GM18517 (cell line): Measurements from ENCODE around the gene DENND1C.
"Not testable (repeated sequence)": the region's sequence is repeated elsewhere in the genome, so short reads cannot be mapped to it uniquely, and the experiment has no call there.

ENCODE experiments used
- ATAC-seq: cut with Tn5 transposase; IDR thresholded peaks from one replicate; pipeline ENCODE4 v1.9.1; 2021; ENCODE audit warnings: mild to moderate bottlenecking, moderate library complexity; ENCODE audit not compliant: unreplicated experiment

DENND1C gene

DNA sequence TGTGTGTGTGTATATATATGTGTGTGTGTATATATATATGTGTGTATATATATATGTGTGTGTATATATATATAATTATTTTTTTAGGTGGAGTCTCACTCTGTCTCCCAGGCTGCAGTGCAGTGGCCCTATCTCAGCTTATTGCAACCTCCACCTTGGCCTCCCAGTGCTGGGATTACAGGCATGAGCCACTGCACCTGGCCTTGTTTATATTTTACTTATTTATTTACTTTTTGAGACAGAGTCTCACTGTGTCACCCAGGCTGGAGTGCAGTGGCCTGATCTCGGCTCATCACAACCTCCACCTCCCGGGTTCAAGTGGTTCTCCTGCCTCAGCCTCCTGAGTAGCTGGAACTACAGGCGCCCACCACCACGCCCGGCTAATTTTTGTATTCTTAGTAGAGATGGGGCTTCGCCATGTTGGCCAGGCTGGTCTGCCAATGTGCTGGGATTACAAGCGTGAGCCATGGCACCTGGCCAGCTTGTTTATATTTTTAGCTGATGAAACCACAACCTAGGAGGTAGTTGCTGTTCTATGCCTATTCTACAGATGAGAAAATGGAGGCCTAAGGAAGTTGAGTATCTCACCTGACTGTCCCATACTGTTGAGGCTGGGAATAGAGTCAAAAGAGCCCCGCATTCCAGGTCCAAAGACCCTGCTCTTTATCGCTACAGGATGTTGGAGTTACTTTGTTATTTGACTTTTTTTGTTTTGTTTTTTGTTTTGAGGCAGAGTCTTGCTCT, 26.6 kb upstream of the DENND1C start:
- ATAC-seq: not testable (repeated sequence)

DNA sequence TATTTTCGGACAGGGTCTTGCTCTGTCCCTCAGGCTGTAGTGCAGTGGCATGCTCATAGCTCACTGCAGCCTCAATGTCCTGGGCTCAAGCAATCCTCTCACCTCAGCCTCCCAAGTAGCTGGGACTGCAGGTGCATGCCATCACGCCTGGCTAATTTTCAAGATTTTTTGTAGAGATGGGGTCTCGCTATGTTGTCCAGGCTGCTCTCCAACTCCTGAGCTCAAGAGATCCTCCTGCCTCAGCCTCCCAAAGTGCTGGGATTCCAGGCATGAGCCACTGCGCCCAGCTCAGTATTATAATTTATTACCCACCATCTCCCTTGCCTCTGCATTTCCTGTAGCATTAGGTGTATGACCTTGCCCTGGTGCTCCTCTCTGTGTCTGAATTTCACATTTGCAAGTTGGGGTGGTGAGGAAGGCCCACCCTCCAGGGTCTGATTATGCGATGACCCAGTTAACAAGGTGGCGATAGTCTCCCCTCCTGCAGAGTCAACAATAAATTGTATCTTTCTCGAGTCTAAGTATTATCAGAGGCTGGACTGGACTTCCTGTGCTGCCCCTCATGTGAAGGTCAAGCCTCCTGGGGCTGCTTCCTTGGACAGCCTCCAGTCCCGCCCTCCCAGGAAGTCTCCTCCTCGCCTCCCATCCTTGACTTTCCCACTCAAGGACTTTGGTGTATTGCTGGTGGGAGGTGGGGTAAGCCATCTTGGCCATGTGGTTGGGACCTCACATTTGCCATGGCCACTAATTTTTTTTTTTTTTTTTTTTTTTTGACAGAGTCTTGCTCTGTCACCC, 22.0 kb upstream of the DENND1C start:
- no peak for ATAC-seq

DNA sequence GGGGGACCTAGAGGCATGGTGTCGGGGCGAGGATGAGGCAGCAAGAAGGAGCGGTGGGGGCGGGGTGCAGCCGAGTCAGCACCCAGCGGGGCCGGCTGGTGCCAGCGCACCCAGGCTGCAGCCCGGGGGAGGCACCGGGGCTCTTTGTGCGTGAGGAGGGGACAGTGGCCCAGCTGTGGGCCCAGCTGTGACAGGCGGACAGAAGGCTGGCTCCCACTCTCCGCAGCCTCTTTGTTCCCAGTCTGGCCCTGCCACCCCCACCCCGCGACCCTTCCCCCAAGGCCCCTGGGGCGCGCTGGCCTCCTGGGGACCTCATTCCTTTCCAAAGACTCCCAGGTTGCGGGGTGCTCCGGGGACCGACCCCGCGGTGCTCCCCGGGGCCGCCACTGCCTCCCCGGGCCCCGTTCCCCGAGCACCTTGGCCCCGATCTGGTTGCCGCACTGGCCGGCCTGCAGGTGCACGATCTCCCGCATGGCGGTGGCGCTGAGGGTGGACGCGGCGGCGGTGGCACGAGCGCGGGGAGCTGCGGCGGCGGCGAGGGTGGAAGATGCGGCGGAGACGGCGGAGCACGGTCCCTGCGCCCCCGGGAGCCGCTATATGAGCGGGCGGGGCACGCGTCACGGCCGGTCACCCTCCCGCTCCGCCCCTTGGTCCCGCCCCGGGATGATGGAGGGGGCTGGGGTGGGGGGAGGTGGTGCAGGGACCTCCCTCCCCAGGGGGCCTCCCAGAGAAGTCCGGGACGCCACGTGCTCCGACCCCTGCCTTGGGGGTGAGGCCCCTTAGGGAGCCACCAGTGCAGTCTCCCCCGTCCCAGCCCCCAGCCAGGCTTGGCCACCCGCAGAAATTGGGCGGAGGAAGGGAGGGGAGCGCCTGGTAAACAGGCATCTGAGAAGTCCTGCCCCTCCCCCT, 20.4 kb upstream of the DENND1C start, which contains the start of gene TUBB4A:
TUBB4A (minus strand) TSS at position 570 of the 909 bp plus-strand sequence; CDS start at position 473, 97 bp downstream.
- no peak for ATAC-seq

DNA sequence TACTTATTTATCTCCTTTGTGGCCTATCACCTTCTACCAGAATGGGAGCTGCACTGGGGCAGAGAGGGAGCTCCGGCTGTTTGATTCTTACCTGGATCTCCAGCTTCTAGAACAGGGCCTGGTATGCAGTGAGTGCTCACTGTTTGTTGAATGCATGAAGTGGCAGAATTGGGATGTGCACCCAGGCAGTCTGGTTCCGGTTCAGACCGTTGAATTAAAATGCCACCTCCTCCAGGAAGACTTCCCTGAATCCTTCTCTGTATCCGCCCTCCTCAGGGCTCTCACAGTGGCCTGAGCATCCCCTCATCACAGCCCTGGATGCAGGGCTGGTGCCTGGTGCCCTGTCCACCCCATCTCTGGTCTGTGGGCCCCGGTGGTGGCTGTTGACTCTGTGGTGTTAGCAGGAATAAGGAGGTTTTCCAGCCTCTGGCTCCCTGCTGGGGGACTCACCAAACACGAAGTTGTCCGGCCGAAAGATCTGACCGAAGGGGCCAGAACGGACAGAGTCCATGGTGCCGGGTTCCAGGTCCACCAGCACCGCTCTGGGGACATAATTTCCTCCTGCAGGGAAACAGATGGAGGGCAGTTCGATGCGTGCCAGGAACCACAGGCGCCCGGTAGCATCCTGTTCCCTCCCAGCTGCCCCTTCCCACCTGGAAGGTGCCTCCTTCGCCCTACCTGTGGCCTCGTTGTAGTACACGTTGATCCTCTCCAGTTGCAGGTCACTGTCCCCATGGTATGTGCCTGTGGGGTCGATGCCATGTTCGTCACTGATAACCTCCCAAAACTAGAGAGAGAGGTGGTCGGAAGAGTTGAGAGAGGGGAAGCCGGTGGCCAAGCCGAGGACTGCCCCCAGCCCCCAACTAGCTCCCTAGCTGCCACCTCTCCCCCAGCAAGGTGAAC, 19.5 kb upstream of the DENND1C start:
- ATAC-seq: no peak

DNA sequence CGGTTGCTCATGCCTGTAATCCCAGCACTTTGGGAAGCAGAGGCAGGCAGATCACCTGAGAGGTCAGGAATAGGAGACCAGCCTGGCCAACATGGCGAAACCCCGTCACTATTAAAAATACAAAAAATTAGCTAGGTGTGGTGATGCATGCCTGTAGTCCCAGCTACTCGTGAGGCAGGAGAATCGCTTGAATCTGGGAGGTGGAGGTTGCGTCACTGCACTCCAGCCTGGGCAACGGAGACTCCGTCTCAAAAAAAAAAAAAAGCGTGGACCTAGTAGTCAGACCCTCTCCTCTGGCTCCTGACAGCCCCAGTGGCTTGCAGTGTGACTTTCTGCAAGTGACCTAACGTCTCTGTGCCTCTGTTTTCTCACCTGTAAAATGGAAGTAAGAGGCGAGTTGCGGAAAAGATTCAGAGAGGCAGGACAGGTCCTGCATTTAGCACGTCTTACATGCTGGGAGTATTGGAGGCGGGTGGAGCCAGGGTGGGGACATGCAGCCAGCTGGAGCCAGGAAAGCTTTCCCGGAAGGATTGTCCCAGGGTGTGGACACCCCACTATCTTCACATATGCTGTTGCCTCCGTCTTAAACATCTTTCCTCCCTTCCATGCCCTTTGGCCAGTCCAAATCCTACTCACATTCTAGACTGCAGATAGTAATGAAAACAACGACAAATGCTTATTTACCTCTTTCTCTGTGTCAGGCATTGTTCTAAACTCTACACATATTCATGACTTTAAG, 17.6 kb upstream of the DENND1C start:
- no peak for ATAC-seq

DNA sequence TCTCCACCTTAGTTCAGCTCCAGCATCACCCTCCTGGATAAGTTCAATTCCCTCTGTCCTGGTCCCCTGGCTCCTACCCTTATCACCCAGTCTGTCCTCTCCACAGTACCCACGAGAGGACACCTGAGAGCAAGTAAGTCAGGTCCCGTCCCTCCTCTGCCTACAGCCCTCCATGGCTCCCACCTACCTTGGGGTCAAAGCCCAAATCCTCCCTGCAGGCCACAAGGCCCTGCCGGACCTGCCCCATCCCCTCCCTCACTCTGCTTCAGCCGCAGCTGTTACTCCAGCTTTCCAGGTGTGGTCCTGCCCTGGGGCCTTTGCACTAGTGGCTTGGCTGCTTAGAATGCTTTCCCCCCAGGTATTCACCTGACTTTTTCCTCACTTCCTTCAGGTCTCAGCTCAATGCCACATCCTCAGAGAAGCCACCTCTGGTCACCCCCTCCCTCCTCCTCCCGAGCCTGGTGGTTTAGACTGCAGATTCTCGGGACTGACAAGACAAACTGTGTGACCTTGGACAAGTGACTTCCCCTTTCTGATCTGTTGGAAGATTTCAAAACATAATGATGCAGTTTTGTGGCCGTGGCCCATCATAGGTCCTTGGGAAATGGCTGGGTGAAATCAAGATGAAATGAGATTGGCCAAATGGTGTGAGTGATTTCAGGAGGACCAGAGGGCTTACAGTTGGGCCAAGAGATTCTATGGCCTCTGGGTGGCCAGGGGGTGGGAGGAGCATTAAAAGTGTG, 16.9 kb upstream of the DENND1C start:
- no peak for ATAC-seq

DNA sequence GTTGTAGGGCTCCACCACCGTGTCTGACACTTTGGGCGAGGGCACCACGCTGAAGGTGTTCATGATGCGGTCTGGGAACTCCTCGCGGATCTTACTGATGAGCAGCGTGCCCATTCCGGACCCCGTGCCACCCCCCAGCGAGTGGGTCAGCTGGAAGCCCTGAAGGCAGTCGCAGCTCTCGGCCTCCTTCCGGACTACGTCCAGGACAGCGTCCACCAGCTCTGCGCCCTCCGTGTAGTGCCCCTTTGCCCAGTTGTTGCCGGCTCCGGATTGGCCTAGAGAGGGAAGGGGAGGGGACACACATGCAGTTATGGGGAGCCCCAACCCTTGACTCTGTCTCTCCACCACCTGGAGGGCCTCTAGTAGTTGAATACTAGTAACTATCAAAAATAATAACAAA, 14.4 kb upstream of the DENND1C start:
- no peak for ATAC-seq

DNA sequence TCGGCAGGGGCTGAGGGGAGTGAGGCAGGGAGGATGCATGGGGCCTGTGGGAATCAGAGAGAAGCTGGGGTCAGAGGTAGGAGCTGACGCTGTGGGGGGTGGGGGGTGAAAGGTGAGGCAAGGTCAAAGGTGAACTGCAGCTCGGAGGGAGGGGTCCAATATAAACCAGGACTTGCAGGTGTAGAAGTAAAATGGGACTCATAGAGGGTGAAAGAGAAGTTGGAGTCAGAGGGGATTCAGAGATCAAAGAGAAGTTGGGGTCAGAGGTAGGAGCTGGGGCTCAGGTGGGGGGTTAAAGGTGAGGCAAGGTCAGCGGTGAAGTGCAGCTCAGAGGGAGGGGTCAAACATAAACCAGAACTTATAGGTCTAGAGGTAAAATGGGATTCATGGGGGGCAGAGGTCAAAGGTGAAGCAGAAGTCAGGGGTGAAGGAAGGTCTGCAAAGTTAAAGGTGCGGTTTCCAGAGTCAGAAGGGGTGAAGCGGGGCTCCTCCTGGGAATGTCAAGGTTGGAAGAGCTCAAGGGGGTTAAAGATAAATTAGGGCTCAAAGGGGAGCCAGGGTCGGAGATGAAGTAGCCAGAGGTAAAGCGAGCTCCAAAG, 12.9 kb upstream of the DENND1C start:
- ATAC-seq: no peak

DNA sequence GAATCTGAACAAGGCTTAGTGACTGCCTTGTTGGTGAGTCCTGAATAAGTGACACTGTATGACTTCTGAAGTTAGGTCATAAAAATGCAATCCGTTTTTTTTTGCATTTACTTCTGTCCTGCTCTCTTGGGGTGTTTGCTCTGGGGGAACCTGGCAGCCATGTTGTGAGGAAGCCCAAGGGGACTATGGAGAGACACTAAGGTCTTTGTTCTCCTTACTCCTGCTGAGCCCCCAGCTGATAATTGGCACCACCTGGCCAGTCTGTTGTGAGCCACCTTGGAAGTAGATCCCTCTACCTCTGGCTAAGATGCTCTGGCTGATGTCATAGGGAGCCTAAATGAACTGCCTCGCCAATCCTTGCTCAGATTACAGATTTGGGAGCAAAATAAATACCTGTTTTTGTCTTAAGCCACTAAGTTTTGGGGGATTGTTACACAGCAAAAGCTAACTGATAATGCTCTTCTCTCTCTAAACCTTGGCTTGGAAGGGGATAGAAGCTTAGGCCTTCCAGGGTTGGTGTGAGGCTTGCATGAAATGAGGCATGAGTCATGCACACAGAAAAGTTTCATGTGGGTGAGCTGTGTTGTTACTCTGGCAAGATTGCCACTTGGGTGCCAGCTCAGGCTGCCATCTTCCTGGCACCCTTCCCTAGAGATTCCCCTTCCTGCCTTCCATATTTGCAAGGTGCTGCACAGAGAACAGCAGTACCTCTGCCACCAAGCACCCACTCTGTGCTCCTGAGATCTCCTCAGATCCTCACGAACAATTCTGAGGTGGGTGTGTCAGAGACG, 10.4 kb upstream of the DENND1C start:
- no peak for ATAC-seq

DNA sequence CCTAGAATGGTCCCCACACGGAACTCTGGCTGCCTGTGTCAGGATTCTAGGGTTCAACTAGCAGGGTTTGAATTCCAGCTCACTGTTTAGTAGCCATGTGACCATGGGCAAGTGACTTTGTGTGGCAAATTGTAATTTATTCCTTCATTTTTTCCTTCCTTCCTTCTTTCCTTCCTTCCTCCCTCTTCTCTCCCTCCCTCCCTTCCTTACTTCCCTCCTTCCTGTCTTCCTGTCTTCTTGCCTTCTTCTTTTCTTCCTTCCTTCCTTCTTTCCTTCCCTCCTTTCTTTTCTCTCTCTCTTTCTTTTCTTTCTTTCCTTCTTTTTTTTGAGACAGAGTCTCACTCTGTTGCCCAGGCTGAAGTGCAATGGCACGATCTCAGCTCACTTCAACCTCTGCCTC, 8.5 kb upstream of the DENND1C start:
- no peak for ATAC-seq

DNA sequence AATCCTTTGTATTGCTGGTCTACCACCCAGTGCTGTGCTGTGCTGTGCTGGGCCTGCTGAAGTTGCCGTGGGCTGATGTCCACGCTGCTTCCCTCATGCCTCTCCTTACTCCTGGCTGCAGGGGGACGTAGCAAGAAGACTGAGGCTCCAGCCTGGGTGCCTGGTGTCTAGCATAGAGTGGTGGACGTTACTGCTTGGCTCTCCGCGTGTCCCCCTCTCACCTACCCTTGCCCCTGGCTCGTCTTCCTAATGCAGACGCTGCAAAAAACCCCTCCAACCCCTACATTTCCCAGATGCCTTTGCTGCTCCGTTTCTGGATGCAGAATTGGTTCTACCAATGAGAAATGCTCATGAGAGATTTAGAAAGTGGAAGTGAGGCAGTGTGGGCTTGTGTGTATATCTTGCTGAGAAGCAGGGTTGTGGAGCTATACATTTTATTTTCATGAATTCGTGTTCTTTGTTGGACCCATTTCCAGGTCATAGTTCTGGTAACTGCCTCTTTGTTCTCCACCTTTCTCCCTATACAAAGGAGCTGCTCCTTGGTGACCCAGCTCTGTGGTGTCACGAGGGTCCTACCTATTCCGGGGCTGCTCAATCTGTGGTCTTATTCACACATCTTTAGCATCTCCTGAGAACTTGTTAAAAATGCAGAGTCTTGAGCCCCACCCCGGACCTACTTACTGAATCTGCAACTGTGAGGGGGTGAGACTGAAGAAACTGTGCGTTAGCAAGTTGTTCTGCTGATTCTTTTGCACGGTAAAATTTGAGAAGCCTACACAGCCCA, 7.9 kb upstream of the DENND1C start:
- no peak for ATAC-seq

DNA sequence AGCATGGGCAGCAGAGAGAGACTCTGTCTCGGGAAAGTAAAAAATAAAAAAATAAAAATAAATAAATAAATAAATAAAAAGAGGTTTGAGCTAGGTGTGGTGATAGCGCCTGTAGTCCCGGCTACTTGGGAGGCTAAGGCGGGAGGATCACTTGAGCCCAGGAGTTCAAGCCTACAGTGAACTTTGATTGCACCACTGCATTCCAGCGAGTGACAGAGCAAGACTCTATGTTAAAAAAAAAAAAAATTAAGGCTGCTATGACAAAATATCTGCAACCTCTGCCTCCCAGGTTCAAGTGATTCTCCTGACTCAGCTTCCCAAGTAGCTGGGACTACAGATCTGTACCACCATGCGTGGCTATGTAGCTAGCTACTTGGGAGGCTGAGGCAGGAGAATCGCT, 3.2 kb upstream of the DENND1C start:
- ATAC-seq: no peak

DNA sequence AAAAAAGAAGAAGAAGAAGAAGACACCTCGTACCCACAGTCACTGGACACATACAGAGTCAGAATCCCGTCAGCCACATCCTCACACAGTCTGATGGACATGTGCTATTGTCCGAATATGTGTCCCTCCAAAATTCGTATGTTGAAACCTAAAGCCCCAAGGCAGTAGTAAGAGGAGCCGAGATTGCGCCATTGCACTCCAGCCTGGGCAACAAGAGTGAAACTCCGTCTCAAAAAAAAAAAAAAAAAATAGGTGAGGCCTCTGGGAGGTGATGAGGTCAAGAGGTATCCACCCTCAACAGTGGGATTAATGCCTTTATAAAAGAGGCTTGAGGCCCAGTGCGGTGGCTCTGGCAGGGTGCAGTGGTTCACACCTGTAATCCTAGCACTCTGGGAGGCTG, 2.6 kb upstream of the DENND1C start:
- no peak for ATAC-seq

DNA sequence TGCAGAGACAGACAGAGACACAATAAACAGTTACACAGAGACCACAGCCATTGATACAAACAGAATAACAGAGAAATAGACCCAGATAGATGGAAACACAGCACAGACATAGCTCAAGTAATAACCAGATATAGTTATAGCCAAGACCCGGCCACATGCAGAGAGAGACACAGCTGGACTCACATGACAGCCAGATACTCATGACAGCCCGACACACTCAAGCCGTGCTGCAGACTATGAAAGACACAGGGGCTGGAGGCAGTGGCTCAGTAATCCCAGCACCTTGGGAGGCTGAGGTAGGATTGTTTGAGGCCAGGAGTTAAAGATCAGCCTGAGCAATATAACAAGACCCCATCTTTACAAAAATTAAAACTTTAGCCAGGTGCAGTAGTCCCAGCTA, 1.6 kb upstream of the DENND1C start:
- no peak for ATAC-seq

DNA sequence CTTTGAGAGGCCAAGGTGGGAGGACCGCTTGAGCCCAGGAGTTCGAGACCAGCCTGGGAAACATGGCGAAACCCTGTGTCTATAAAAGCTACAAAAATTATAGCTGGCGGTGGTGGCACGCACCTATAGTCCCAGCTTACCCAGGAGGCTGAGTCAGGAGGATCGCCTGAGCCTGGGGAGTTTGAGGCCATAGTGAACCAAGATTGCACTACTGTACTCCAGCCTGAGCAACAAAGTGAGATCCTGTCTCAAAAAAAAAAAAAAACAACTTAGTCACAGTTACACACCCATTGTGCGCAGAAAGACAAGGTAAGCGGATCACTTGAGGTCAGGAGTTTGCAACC, 728 bp upstream of the DENND1C start:
- ATAC-seq: no peak

DNA sequence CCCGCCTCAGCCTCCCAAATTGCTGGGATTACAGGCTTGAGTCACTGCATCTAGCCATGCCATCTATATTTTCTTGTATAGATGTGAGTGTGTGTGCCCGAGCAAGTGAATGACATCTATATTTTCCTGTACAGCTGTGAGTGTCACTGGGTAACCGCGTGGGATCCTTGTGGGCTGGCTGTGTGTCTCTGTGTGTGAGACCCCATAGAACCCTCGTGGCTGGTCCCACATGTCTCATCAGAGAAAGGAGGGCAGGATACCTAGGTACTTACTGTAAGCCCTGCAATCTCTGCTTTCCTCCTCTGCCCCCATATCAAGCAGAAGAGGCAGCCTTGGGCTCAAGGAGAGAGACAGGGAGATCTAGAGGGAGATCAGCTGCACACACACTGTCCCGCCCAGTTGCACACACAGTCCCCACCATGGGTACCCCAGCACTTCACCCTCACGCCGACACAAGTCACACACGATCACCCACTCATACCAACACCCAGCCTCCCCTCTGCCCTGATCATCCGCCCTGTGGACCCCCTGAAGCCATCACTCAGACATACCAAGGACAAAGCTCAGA, 655 bp downstream of the DENND1C start:
- no peak for ATAC-seq
